Measurements from ENCODE around the gene MLANA.
A peak's percentile ranks its signal among the peaks of the same experiment; 100 is the strongest.

The MLANA gene

GRCh38 chr9:5909976-5910375, 19.3 kb downstream of the MLANA start:
- DNase-seq = no peak

DNA sequence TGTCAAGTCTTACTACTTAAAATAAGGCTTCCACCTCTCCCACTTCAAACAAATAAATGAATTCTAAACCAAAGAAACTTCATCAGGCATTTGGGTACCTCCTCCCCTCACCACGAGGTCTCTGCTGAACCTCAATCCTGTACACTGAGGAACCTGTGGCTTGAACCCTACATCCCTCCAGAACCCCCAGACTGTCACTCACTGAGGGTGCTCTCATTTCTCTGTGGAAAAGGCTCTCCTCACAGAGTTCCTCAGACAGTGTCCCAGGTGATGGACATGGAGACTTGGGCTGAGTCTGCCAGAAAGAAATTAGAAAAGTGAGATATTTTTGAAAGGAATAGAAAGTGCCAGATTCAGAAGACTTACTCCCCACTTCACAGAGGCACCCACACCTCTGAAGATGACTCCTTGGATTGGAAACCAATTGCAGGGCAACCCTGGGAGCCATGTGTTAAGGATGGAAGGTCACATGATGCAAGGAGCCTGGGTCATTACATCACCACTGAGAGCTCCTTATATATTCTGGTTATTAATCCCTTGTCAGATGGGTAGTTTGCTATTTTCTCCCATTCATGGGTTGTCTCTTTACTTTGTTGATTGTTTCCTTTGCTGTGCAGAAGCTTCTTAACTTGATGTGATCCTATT, 19.8 kb downstream of the MLANA start:
- no peak for DNase-seq

GRCh38 chr9:5915438-5915837, 24.7 kb downstream of the MLANA start:
- no peak for DNase-seq

DNA sequence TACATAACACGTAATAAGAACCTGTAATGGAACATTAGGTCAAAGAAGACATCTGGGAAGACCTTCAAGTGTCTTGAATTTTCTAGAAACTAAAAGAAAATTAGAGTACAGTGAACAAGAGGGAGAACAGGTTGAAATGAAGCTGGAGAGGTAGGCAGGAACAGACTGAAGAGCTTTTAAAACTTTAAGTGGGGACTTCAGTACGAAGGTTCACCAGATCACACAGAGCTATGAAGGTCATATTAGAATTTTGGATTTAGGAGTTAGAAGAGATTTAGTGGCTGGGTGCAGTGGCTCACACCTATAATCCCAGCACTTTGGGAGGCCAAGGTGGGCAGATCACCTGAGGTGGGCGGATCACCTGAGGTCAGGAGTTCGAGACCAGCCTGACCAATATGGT, 26.6 kb downstream of the MLANA start:
- DNase-seq = no peak

GRCh38 chr9:5917888-5918287, 27.2 kb downstream of the MLANA start:
- DNase-seq = no peak

DNA sequence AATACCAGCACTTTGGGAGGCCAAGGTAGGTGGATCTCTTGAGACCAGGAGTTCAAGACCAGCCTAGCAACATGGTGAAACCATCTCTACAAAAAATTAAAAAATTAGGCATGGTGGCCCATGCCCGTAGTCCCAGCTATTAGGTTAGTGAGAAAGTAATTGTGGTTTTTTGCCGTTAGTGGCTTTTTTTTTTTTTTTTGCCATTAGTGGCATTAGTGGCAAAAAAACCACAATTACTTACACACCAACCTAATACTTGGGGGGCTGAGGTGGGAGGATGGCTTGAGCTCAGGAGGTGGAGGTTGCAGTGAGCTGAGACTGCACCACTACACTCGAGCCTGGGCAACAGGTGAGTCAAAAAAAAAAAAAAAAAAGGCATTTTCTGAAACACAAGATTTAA, 27.8 kb downstream of the MLANA start:
- DNase-seq = no peak

DNA sequence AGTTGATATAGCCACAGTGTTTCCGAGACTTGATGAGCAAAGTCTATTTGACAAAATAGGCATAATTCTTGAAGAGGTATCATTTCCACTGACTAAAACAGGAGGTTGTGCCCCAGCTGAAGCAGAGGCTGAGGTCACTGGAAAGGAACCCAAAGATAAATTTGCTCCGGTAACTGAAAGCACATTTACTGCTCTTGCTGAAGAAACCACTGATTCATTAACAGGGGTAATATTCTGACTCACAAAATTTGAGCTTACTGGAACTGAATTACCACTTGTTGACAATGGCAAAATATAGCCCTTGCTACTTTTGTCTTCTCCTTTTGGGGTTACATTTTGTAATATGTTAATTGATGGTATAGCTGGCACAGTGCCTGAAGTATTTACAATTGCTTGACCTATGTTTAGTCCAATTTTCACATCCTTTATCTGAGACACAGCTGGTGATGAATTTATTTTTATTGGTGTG, 30.2 kb downstream of the MLANA start:
- no peak for DNase-seq

DNA sequence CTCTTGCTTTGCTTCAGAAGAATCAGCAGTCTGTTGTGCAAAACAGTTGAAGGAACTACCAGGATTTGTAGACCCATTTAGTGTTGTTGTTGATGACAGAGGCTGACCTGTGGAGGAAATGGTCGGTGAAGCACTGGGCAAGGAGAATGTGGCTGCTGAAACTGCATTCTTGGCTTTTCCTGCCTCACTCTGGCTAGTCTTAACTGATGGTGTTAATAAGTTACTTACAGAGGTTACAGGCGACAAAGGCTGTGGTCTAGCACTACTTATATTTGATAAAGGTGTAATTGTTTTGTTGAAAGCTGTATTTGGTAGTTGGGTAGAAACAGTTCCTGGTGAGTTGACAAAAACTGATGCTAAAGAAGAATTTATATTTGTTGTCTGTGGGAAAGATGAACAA, 31.5 kb downstream of the MLANA start:
- no peak for DNase-seq

DNA sequence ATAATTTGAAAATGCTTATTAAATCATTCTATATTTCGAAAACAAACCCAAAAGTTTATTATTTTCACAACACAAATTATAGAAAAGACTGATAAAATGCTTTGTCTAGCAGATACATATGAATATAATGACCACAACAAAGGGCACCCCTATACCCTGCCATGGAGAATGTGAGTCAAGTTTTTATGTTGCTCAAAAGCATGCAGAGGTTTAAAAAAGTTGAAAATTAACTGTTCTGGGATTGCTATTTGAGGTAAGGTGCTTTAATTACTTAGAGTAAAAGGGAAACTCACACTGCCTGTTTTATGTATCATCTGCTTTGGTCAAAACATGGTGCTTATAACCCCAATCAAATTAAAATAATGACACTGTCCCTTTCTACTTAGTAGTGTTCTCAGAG, 41.0 kb downstream of the MLANA start:
- no peak for DNase-seq

DNA sequence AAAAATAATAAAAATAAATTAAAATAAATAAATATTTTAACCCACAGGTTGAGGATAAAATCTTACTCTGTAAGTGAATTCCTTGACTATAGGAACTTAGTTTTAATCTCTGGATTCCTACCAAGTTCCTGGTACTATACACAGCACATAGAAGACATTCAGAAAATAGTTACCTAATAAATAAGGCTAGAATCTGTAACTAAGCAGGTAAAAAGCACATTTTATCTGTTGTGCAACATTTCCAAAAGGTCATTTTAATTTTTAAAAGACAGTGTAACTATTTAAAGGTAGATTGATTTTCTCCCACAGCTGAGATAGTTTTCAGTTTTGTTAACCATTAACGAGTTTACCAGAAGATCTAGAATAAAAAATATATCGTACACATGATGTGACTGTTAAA, 47.8 kb downstream of the MLANA start:
- DNase-seq = no peak

DNA sequence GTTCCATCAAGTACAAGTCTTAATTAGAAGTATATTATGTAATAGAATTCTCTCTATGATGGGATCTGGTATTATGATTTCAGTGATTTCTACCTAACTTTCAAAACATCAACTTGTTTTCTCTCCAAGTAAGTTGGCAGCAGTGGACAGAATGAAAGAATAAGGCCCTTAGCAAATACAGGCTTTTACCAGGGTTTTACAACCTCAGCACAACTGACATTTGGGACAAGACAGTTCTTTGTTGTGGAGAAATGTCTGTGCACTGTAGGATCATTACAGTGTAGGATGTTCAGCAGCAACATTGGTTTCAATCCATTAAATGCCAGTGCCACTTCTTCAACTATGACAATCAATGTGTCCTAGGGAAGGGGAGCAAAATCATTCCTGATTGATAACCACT, 48.8 kb downstream of the MLANA start:
- no peak for DNase-seq

DNA sequence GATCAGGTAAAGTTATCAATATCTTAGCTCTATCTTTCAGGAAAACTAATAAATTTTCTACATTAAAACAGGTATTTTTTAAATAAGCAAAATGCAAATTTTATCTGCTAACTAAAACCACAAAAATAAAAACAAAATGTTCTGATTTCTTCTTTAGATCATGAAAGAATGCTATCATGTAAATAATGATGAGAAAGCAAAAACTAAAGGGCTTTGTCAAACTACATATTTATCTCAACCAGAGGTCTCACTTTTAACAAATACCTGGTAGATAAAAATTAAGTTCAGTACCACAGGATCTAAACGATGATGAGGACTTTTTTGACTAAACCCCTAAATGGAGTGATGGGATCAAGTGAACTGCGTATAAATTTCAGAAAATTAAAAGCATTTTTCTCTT, 50.5 kb downstream of the MLANA start:
- no peak for DNase-seq

GRCh38 chr9:5945112-5945511, 54.4 kb downstream of the MLANA start:
- no peak for DNase-seq

- no peak for DNase-seq
Observed at GRCh38 chr9:5947912-5948311, 57.2 kb downstream of the MLANA start.

DNA sequence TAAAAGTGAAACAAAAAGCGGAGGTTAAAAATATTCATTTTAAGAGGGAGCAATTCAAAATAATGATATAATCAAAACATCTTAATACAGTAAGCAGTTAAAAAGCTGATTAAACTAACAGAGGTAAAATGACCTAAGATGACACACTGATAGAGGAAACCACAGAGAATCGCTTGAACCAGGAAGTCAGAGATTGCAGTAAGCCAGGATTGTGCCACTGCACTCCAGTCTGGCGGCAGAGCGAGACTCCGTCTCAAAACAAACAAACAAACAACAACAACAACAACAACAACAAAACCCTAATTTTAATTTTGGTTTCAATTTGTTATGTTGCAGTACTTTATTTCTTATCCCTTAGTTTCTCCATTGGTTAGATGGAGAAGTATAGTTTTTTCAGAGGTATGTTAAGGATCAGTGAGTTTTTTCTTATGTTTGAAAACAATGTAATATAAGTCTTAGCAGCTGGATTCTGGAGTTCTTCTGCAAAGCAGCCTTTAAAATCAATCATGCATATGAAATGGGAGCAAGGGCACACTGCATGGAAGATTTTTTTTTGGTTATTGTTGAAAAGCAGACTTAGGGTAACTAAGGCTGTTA, 58.5 kb downstream of the MLANA start:
- no peak for DNase-seq

- DNase-seq = no peak
Observed at GRCh38 chr9:5950261-5950660, 59.6 kb downstream of the MLANA start.

DNA sequence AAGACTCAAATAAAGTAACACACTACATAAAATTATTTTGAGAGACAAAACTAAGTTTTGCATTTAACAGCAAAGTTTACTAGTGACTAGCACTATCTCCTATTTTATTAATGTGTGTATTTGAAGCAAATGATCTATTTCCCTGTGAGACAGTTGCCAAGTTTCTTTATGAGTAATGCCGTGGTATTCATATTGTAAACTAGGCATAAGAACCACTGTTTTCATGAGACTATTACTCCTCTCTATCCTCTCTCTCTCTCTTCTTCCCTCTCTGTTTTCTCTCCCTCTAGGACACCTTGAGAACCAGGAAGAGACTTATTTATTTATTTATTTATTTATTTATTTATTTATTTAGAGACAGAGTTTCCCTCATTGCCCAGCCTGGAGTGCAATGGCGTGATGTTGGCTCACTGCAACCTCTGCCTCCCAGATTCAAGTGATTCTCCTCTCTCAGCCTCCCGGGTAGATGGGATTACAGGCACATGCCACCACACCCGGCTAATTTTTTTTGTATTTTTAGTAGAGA, 61.1 kb downstream of the MLANA start:
- peak; percentile 15 for DNase-seq

- no peak for DNase-seq
Observed at GRCh38 chr9:5953743-5954707, 63.3 kb downstream of the MLANA start.

DNA sequence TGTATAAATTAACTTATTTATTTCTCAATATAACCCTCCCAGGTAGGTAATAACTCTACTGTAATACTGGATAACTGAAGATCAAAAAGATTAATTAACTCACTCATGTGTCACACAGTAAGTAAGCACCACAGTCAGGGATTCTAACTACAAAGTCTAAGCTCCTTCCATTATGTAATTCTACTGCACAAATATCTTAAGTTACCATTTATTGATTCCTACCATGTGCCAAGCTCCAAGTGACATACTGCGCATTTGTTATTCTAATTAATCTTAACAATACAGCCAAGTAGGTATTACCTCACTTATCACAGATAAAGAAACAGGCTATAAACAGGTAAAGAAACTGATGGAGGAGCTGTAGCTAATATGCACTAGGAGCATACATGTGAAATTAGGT, 66.5 kb downstream of the MLANA start:
- no peak for DNase-seq

GRCh38 chr9:5958273-5958672, 67.6 kb downstream of the MLANA start:
- DNase-seq = no peak

All from NCI-H226 (cell line).